HG03460 (cell line): ENCODE results near the gene CD300A.

Experiments
- ATAC-seq: cut with Tn5 transposase; IDR thresholded peaks from one replicate; pipeline ENCODE4 v1.9.1; 2021; ENCODE audit not compliant: unreplicated experiment

CD300A gene

GRCh38 chr17:74454197-74455024 is 12.0 kb upstream of the CD300A start:
- peak; percentile 13 for ATAC-seq

GRCh38 chr17:74455025-74455545 is 11.3 kb upstream of the CD300A start:
- ATAC-seq, result no peak

GRCh38 chr17:74455821-74456220 is 10.6 kb upstream of the CD300A start:
- no peak for ATAC-seq

GRCh38 chr17:74457146-74457819 is 9.2 kb upstream of the CD300A start:
- no peak for ATAC-seq

- no peak for ATAC-seq
These were observed 8.6 kb upstream of the CD300A start for GRCh38 chr17:74457820-74458166.

GRCh38 chr17:74458835-74459234 is 7.6 kb upstream of the CD300A start:
- no peak for ATAC-seq

- ATAC-seq, result no peak
These were observed 6.8 kb upstream of the CD300A start for GRCh38 chr17:74459622-74460021.

GRCh38 chr17:74460241-74460640 is 6.2 kb upstream of the CD300A start:
- no peak for ATAC-seq

GRCh38 chr17:74460996-74461395 is 5.4 kb upstream of the CD300A start:
- no peak for ATAC-seq

GRCh38 chr17:74461611-74462010 is 4.8 kb upstream of the CD300A start:
- no peak for ATAC-seq

GRCh38 chr17:74464730-74465377 is 1.6 kb upstream of the CD300A start:
- ATAC-seq, result no peak

- no peak for ATAC-seq
These were observed 890 bp upstream of the CD300A start for GRCh38 chr17:74465378-74466110.

GRCh38 chr17:74466828-74467184 is 372 bp downstream of the CD300A start:
- ATAC-seq, result no peak

GRCh38 chr17:74467221-74467951 is 952 bp downstream of the CD300A start:
- ATAC-seq, result peak; percentile 50

- ATAC-seq, result no peak
These were observed 4.9 kb downstream of the CD300A start for GRCh38 chr17:74471341-74471740.

- no peak for ATAC-seq
These were observed 6.5 kb downstream of the CD300A start for GRCh38 chr17:74472890-74473289.

GRCh38 chr17:74473294-74473693 is 6.9 kb downstream of the CD300A start:
- ATAC-seq, result no peak

- no peak for ATAC-seq
These were observed 7.8 kb downstream of the CD300A start for GRCh38 chr17:74474043-74474792.

- ATAC-seq, result no peak
These were observed 8.8 kb downstream of the CD300A start for GRCh38 chr17:74475189-74475588.

GRCh38 chr17:74477411-74477810 is 11.0 kb downstream of the CD300A start:
- ATAC-seq, result no peak
